ENCODE data around the gene NFATC2.

GRCh38 chr20:51583073-51583472 is 40.6 kb upstream of the NFATC2 start:
- TF ChIP-seq CTCF (IDR thresholded peaks at IDR 0.05) (no peak), POLR2A (IDR thresholded peaks at IDR 0.05) (no peak)
